ENCODE data around the gene AUH.

The AUH gene

GRCh38 chr9:91405343-91406077 lies 43.8 kb upstream of the AUH start:
- H3K4me3 ChIP-seq (ENCODE audit: low read depth, low read length), result no peak overlapping the region
- TF ChIP-seq CTCF (IDR thresholded peaks at IDR 0.05; ENCODE audit: insufficient read depth, low read length, missing control alignments), result no peak
- no peak for DNase-seq (ENCODE audit: low read depth, low spot score)
- ChIA-PET CTCF (no interaction called here), POLR2A (no interaction called here)

DNA sequence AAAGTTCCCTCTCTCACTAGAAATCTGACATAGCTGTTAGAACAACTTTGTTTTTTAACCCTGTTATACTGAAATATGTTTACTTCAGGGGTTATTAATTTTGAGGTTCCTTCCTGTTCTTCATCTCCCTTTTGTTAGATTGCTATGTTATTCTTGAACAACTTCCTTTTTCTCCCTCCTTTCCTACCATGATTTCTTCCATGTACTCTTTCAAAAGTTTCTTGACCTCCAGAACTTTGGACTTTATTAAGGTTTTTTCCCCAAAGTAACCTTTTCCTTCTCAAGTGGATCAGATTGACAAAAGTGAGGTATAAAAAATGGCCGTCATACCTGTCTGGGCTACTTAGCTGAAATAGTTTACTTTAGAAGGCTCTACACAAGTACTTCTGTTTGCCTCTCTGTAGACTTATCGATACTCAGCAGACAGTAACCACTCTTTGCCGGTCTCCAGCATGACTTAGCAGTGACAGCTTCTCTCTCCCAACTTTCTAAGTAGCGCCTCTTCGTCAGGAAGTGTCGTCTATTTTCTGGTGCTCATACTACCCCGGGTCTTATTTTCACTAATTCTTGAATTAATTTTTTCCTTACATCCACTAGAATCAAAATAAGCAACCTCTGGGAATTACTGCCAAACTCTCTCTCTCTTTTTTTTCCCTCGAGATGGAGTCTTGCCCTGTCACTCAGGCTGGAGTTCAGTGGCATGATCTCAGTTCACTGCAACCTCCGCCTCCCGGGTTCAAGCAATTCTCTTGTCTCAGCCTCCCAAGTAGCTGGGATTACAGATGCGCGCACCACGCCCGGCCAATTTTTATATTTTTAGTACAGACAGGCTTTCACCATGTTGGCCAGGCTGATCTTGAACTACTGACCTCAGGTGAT lies 42.2 kb upstream of the AUH start:
- TF ChIP-seq CTCF (IDR thresholded peaks at IDR 0.05; ENCODE audit: insufficient read depth, low read length, missing control alignments), result no peak
- ChIA-PET POLR2A (interaction anchor here (0.6 kb wide), 1 partner anchor 264 kb away, joined by 3 read pairs; no protein-coding TSS in a partner anchor), CTCF (no interaction called here)
- no peak overlapping the region for H3K4me3 ChIP-seq (ENCODE audit: low read depth, low read length)
- no peak for DNase-seq (ENCODE audit: low read depth, low spot score)

DNA sequence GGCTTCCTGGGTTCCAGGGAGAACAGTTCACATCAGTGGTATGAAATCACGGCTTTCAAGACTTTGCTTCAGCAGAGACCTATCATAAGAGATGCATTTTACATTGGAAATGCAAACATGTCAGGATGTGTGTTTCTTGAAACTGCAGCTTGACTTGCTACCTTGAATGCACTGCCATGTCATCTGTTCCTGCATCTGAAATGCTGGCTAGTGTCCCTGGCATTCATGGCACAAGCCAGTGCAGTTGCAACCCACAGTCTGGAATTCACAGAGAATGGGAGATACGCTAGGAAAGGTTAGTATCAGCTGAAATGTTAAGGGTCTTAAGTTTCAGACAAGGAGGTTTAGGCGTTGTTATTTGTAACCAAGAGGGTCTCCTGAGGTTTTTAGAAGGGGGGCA lies 37.2 kb upstream of the AUH start:
- ChIA-PET POLR2A (no interaction called here), CTCF (interaction anchor here (0.9 to 1.9 kb wide), 2 partner anchors 28 to 484 kb away, joined by 3 to 6 read pairs; no protein-coding TSS in a partner anchor)
- H3K4me3 ChIP-seq (ENCODE audit: low read depth, low read length), result no peak overlapping the region
- no peak for DNase-seq (ENCODE audit: low read depth, low spot score)
- TF ChIP-seq CTCF (IDR thresholded peaks at IDR 0.05; ENCODE audit: insufficient read depth, low read length, missing control alignments), result no peak

DNA sequence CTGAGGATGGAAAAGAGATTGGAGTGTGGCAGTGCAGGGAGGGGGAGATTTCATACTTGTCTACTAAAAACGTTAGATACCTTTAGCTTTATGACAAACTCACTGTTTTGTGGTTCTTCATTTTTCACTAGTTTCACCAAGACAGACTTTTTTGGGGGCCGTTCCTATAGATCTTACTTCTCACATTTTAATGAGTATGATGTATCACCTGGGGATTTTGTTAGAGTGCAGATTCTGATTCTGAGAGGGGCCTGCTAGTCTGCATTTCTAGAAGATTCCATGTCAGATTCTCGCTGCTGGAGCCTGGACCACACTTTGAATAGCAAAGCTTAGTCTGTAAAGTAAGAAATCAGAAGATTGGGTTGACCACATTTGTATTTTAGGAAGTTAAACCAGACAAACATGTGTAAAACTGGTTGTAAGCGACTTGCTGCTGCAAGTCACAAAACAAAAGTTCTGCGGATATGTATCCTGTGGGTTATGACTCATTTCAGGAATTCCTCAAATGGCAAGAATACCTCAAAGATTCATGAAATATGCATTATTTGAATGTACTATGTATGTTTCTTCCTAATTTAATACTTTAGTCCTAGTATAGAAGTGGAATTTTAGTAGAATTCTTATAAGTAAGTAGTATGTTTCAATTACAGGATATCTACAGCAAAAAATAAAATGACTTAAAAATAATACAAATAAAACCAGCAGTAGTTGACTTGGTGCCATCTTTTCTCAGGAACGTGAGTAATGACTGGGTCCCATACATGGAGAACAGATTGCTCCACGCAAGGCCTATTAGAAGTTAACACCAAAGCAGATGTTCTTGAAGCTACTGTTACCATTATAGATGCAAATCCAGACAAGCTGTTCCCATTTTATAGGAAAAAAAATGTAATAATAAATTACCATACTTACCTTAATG lies 34.1 kb upstream of the AUH start:
- TF ChIP-seq CTCF (IDR thresholded peaks at IDR 0.05; ENCODE audit: insufficient read depth, low read length, missing control alignments), result no peak
- POLR2A ChIA-PET, result no interaction called here
- CTCF ChIA-PET, result interaction anchor here (0.6 to 2.0 kb wide), 3 partner anchors 15 to 319 kb away, joined by 3 to 7 read pairs (median 6); no protein-coding TSS in a partner anchor
- H3K4me3 ChIP-seq (ENCODE audit: low read depth, low read length), result no peak overlapping the region
- peak; percentile 88 for DNase-seq (ENCODE audit: low read depth, low spot score)

DNA sequence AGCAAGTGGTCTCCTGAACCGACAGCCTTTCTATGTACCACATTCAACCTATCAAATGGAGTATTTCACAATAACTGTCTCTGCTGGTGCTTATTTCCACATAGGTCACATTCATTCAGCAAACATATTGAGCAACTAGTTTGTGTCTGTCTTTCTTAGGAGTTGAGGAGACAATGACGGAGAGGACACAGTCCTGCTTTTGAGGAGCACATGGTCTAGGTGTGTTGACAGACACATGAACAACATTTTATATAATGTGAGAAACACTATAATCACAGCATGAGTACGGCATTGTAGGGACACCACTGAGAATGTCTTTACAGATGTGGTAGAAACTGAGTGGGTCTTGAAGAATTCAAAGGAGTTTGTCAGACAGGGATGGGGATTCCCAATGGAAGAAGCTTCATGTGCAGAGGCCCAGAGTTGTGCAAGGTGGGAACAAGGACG lies 33.4 kb upstream of the AUH start:
- POLR2A ChIA-PET, result no interaction called here
- no peak overlapping the region for H3K4me3 ChIP-seq (ENCODE audit: low read depth, low read length)
- CTCF ChIA-PET, result no interaction called here
- no peak for TF ChIP-seq CTCF (IDR thresholded peaks at IDR 0.05; ENCODE audit: insufficient read depth, low read length, missing control alignments)
- no peak for DNase-seq (ENCODE audit: low read depth, low spot score)

Data from AG04449 (cell line).